Dendritic cell treated with granulocyte-macrophage colony-stimulating factor and Interleukin-4, amounts not matched to agents 40 ng/mL and 50 ng/mL, for 4 days (primary cell): ENCODE results near the gene RAPGEF1.

ENCODE experiments used
- H3K27ac Mint-ChIP-seq: one replicate; pipeline ENCODE4 v1.8.0; 2022; ENCODE audit warnings: mild to moderate bottlenecking, mixed read lengths
- H3K27me3 Mint-ChIP-seq: one replicate; pipeline ENCODE4 v1.8.0; 2022; ENCODE audit warnings: mild to moderate bottlenecking, mixed read lengths
- H3K36me3 Mint-ChIP-seq: one replicate; pipeline ENCODE4 v1.8.0; 2022; ENCODE audit warnings: low read depth, mixed read lengths
- H3K4me1 Mint-ChIP-seq: one replicate; pipeline ENCODE4 v1.8.0; 2022; ENCODE audit warnings: low read depth, mixed read lengths
- H3K4me3 Mint-ChIP-seq: one replicate; pipeline ENCODE4 v1.8.0; 2022; ENCODE audit warnings: mild to moderate bottlenecking, moderate library complexity, mixed read lengths
- H3K9me3 Mint-ChIP-seq: one replicate; pipeline ENCODE4 v1.8.0; 2022; ENCODE audit warnings: mixed read lengths
- intact Hi-C: fragments of 100-400 bp; cut with micrococcal nuclease; formaldehyde crosslinking; loops from one replicate; pipeline ENCODE4 v1.15.0; 2022

RAPGEF1 gene

DNA sequence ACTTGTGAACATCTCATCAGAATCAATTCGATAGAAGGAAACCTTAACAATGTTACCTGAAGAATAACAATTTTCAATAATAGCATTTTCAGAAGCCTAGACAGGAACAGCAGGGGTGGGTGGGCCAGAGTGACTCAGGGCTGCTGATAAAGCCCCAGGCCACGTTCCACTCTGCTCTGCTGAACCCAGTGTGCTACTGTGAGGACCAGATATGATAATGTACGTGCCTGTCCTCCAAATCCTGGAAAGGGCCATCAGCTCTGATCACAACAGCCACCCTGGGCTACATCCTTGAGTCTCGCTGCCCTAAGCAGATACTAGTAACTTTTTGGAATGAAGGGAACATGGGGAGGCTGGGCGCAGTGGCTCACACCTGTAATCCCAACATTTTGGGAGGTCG lies 103.3 kb downstream of the RAPGEF1 start:
- intact Hi-C loops = loop anchor here (5.0 kb wide), 1 partner anchor 39 kb away; no protein-coding TSS in a partner anchor
- Mint-ChIP-seq H3K27ac (peak overlapping the region; percentile 82), H3K36me3 (peaks cover 97% of the 10 kb centered on the region), H3K27me3 (no peaks in the 10 kb centered on the region), H3K4me1 (peaks cover 87% of the 10 kb centered on the region), H3K4me3 (no peak overlapping the region), H3K9me3 (no peaks in the 10 kb centered on the region)

DNA sequence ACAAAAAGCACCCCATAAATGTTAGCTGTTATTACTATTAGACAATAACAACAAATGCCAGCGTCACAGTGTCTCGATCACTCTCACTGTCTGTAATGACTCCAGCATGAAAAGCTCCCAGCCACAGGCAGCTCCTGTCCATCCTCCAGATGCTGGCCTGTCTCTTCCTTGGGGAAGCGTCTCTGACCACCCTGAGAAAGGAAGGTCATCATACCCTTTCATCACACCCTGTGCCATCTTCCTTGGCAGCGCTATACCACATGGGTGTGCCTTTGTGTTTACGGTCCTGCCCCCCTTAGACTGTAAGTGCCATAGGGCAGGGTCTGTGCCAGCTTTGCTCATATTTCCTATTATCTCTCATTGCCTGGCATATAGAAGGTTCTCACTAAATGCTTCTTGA lies 104.0 kb downstream of the RAPGEF1 start:
- H3K27me3 Mint-ChIP-seq = no peaks in the 10 kb centered on the region
- H3K4me1 Mint-ChIP-seq = peaks cover 87% of the 10 kb centered on the region
- no peaks in the 10 kb centered on the region for H3K9me3 Mint-ChIP-seq
- peaks cover 97% of the 10 kb centered on the region for H3K36me3 Mint-ChIP-seq
- intact Hi-C loops = loop anchor here (5.0 kb wide), 1 partner anchor 39 kb away; no protein-coding TSS in a partner anchor
- peak overlapping the region; percentile 82 for H3K27ac Mint-ChIP-seq
- H3K4me3 Mint-ChIP-seq = no peak overlapping the region

DNA sequence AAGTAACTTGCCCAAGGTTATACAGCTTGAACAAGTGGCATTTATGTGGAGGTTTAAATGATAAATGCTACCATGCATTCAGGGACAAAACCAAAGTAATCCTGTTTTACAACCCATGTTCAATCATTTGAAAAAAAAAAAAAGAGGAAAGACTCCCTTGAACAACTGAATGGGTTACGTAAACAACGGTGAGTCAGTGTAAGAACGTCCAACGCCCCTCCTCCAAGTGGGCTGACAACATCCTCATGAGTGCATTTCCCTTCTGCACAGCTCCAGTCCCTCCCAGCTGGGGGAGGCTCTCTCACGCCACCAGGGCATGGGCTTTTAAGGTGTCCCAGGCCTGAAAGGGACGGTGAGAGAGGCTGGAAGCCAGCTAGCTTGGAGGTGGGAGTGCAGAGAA lies 104.6 kb downstream of the RAPGEF1 start:
- intact Hi-C loops = loop anchor here (5.0 kb wide), 1 partner anchor 38 kb away; no protein-coding TSS in a partner anchor
- H3K27ac Mint-ChIP-seq = peak overlapping the region; percentile 82
- H3K9me3 Mint-ChIP-seq = no peaks in the 10 kb centered on the region
- H3K4me1 Mint-ChIP-seq = peaks cover 87% of the 10 kb centered on the region
- peak overlapping the region; percentile 42 for H3K4me3 Mint-ChIP-seq
- H3K36me3 Mint-ChIP-seq = peaks cover 97% of the 10 kb centered on the region
- H3K27me3 Mint-ChIP-seq = no peaks in the 10 kb centered on the region

DNA sequence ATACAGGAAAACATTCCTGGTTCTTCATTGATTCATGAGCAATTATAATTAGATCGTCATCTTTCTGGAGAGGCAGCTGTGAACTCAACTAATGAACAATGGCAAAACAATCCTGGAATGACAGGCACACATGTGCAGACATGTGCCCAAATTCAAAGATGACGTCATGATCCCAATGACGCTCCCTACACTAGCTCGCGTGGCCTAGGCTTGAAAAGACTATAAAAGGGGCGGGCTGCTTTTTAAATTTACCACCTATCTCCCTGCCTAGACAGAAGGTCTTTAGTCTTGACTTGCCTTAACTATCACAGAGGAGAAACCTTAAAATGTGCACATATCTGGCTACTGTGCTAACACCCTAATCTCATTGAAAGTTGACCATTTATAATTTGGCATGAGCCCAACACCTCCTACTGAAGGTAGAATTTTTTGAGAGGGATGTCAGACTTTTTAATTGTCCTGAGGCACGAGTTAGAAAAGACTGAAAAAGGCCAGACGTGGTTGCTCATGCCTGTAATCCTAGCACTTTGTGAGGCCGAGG lies 106.3 kb downstream of the RAPGEF1 start:
- Mint-ChIP-seq H3K4me3 (no peak overlapping the region), H3K4me1 (peaks cover 86% of the 10 kb centered on the region), H3K27ac (peak overlapping the region; percentile 82), H3K36me3 (peaks cover 97% of the 10 kb centered on the region), H3K9me3 (no peaks in the 10 kb centered on the region), H3K27me3 (no peaks in the 10 kb centered on the region)
- intact Hi-C loops = no loop called here

DNA sequence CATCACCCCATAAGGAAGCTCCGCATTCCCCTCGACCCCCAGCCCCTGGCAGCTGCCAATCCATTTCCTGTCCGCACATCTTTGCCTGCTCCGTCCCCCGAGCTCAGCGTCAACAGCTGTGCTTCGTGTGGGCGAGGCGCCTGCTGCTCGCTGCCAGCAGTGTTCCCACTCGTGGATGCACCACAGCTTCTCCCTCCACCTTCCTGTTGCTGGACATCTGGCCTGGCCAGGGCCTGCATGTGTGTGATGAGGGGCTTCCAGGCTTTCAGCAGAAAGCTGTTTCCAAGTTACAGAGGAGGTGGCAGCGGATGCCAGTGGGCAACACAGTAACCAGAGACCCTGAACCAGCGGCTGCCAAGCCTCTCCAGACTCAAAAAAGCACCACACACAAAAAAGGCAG lies 108.6 kb downstream of the RAPGEF1 start:
- Mint-ChIP-seq H3K9me3 (no peaks in the 10 kb centered on the region), H3K4me3 (peak overlapping the region; percentile 39), H3K4me1 (peaks cover 78% of the 10 kb centered on the region), H3K27me3 (no peaks in the 10 kb centered on the region), H3K27ac (peak overlapping the region; percentile 98), H3K36me3 (peaks cover 97% of the 10 kb centered on the region)
- intact Hi-C loops = no loop called here

DNA sequence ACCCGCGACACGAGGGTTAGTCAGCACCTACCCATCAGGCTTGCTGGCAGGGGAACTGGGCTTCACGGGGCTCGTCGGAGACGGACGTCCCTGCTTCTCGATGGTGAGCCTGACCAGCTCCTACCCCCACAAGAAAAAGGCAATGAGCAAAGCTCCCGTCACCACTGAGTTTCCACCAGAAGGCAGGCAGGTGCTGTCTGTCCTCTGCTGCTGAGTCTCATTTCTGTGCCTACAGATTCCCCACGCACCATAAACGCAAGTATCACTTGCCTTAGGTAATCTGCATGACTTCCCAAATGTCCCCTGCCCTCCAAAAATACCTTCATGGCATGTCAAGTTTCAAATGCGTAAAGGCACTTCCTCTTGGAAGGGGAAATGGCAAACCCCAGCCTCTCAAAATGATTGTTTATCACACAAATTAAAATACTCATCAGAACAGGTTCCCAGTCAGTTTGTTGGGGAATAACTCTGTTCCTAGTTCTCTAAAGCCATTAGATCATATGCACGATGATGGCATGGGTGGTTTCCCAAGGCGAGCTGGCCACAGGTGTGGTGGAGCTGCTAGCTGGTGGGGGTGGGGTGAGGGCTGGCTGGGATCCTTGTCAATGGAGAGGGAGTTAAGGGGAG lies 109.6 kb downstream of the RAPGEF1 start:
- peaks cover 97% of the 10 kb centered on the region for H3K36me3 Mint-ChIP-seq
- H3K27me3 Mint-ChIP-seq = no peaks in the 10 kb centered on the region
- no peak overlapping the region for H3K4me3 Mint-ChIP-seq
- H3K9me3 Mint-ChIP-seq = no peaks in the 10 kb centered on the region
- H3K4me1 Mint-ChIP-seq = peaks cover 77% of the 10 kb centered on the region
- H3K27ac Mint-ChIP-seq = peak overlapping the region; percentile 98
- intact Hi-C loops = no loop called here

DNA sequence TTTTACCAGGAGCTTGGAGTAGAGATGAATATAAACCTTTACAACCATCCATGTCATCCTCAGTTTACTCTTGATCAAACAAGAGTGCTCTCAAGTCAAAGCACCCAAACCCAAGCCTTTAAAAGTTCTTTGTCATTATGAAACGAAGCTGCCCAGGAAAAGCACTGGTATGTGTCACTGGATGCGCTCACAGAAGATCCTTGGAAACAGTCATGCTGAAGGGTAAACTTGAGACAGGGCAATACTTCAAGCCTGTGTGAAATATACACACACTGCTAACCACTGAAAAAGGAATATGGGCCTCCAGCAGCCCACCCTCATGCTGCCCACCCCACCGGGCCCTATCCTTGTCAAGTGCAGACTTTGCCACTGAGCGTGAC lies 110.1 kb downstream of the RAPGEF1 start:
- Mint-ChIP-seq H3K36me3 (peaks cover 97% of the 10 kb centered on the region), H3K27ac (peak overlapping the region; percentile 98), H3K4me1 (peaks cover 77% of the 10 kb centered on the region), H3K9me3 (no peaks in the 10 kb centered on the region), H3K27me3 (no peaks in the 10 kb centered on the region), H3K4me3 (no peak overlapping the region)
- intact Hi-C loops = loop anchor here (2.0 kb wide), 1 partner anchor 99 kb away; no protein-coding TSS in a partner anchor

DNA sequence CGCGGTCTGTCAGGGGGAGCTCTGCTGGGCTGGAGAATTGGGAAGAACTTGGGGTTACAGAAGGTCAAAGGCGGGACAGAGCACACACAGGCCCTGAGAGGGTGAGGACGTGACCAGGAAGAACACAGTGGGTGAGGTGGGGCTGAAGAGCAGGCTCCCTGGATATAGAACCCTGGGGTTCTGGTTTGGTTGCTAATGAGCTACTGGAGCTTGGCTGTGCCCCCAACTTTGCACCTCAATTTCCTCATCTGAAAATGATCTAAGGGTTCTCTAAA lies 110.7 kb downstream of the RAPGEF1 start:
- Mint-ChIP-seq H3K36me3 (peaks cover 97% of the 10 kb centered on the region), H3K9me3 (no peaks in the 10 kb centered on the region), H3K27me3 (no peaks in the 10 kb centered on the region), H3K4me3 (peak overlapping the region; percentile 28), H3K4me1 (peaks cover 81% of the 10 kb centered on the region), H3K27ac (peak overlapping the region; percentile 98)
- intact Hi-C loops = loop anchor here (2.0 kb wide), 1 partner anchor 100 kb away; no protein-coding TSS in a partner anchor

DNA sequence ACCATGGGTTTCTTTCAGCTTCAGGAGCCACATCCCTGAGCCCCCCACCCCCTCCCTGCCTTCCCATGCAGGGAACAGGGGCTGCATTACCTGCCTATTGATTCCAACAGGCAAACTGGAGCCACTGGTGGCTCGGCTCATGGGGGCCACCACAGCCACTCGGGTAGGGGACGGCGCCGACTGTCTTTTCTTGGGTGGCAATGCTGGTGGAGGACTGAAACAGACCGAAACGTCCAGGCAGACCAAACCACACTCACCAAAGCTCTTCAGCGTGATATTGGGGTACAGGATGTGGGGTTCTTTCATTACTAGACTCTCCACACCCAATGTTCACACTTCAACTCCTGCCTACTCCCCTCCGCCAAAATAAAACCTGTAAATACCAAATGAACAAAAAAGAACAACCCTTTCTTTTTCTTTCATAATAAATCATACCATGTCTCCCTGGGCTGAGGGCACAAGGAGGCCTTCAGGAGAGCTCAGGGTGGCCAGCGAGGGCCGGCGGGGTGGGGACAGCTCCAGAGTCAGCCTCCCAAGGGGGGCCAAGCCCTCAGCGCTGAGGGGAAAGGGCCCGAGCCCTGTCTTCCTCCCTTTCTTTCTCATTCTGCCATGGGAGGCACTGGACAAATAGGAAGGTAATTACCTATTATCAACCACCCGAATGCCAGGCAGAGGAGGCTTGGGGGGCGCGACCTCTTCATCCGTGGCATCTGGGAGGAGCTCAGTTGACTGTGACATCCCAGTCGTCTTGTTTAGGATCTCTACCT lies 111.2 kb downstream of the RAPGEF1 start:
- H3K4me3 Mint-ChIP-seq = peak overlapping the region; percentile 28
- no peaks in the 10 kb centered on the region for H3K9me3 Mint-ChIP-seq
- no peaks in the 10 kb centered on the region for H3K27me3 Mint-ChIP-seq
- H3K4me1 Mint-ChIP-seq = peaks cover 84% of the 10 kb centered on the region
- peak overlapping the region; percentile 98 for H3K27ac Mint-ChIP-seq
- peaks cover 97% of the 10 kb centered on the region for H3K36me3 Mint-ChIP-seq
- intact Hi-C loops = loop anchor here (2.0 kb wide), 1 partner anchor 100 kb away; no protein-coding TSS in a partner anchor

DNA sequence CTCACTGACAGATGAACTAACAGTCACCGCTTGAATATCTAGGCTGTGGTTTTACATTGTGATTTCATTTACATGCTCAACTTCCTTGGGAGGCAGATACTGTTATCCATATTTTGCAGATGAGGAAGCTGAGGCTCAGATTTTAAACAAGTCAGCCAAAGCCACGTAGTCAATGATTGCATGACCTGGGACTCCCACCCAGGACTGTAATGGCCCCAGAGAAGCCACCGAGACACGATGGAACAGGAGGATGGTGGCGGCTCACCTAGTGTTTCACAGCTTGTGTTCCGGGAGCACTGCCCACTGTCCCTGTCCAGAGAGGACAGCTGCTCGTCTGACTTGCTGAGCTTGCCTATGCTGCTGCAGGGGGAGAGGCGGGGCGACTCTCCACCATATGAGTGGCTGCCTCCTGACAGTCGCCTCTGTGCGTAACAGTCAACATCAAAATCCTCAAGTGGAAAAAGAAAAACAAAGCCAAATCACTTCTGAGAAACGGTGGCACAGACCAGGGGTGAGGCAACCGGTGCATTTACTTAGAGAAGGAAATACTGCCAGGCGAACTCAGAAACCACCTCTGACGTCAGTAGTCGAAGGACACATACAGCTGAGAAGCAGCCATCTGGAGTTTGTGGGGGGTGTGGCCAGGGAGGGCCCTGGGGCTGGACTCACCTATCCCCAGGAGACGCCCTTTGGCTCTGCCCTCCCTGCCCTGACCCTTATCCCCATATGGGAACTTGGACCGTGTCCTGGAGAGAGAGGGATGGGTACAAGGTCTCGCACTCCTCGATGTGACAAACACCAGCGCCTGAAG lies 112.0 kb downstream of the RAPGEF1 start:
- peak overlapping the region; percentile 62 for H3K4me3 Mint-ChIP-seq
- H3K4me1 Mint-ChIP-seq = peaks cover 84% of the 10 kb centered on the region
- H3K9me3 Mint-ChIP-seq = no peaks in the 10 kb centered on the region
- H3K27me3 Mint-ChIP-seq = no peaks in the 10 kb centered on the region
- intact Hi-C loops = loop anchor here (2.0 kb wide), 1 partner anchor 101 kb away; no protein-coding TSS in a partner anchor
- H3K27ac Mint-ChIP-seq = peak overlapping the region; percentile 98
- H3K36me3 Mint-ChIP-seq = peaks cover 97% of the 10 kb centered on the region

DNA sequence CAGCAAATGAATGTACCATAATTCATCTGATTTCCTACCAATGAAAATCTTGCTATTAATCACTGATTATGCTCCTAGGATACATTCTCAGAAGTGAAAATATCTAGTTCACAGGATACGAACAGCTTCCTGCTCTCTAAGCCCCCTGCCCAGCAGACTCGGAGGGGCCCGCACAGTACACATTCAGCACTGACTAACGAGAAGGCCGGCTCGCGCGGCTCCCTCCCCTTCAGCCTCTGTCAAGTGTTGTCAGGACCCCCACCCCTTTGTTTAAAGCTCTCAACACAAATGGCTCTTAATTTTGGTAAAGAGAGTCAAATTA lies 112.6 kb downstream of the RAPGEF1 start:
- H3K9me3 Mint-ChIP-seq = no peaks in the 10 kb centered on the region
- intact Hi-C loops = no loop called here
- peaks cover 85% of the 10 kb centered on the region for H3K4me1 Mint-ChIP-seq
- peaks cover 98% of the 10 kb centered on the region for H3K36me3 Mint-ChIP-seq
- H3K27me3 Mint-ChIP-seq = no peaks in the 10 kb centered on the region
- peak overlapping the region; percentile 98 for H3K27ac Mint-ChIP-seq
- peak overlapping the region; percentile 62 for H3K4me3 Mint-ChIP-seq

DNA sequence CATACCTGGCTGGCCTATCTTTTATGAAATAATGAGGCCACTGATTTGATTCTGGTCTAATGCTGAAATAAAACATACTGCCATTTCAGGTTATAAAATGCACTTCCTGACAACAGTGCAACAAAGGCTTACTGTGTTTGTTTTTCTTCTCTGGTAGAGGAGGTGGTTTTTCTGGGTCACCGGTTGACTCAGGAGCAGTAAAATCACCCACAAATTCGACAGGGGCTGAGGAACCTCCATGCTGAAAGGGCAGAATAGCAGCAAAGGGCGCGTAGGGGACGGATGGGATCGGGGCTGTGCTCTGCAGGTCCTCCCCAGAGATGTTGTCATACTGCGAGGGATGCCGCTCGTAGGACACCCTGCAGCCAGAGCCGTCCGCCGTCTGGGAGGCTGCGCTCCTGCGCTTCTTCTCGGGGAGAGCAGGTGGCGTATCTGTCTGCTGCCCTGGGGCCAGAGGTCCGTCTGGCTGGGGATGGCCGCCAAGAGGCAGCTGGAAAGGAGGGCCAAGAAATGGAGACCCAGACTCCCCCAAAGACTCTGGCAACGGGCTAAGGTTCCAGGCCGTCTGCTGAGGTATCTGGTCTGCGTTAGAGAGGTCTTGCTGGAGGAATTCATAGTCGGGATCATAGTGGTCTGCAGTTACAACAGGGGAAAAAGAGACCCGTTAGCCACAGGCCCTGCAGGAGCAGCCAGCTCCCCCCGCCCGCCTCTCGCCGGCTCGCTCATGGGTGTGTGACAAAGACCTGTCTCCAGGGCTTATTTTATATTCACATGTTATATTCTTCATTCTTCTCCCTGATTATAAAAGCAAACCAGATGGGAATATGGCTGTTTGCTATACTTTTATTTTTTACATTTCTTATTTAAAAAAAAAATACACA lies 113.8 kb downstream of the RAPGEF1 start:
- intact Hi-C loops = no loop called here
- H3K27ac Mint-ChIP-seq = peak overlapping the region; percentile 98
- H3K4me3 Mint-ChIP-seq = no peak overlapping the region
- H3K4me1 Mint-ChIP-seq = peaks cover 87% of the 10 kb centered on the region
- H3K36me3 Mint-ChIP-seq = peaks cover 99% of the 10 kb centered on the region
- H3K9me3 Mint-ChIP-seq = no peaks in the 10 kb centered on the region
- no peaks in the 10 kb centered on the region for H3K27me3 Mint-ChIP-seq

DNA sequence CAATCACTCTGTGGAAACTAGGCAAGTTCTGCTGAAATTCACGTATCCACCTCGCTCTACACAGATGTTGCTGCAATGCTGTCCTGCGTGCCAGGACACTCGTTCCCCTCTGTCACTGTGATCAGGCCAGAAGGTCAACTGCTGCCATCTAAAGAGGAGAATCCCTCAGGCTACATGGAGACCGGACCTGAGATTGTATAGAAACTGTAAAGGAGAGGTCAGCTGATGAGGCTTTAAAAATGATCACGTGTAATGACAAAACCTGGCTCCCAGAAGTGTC lies 114.4 kb downstream of the RAPGEF1 start:
- intact Hi-C loops = no loop called here

More for the DNA sequence above, 114.4 kb downstream of the RAPGEF1 start:
- peaks cover 87% of the 10 kb centered on the region for H3K4me1 Mint-ChIP-seq
- peak overlapping the region; percentile 98 for H3K27ac Mint-ChIP-seq
- H3K27me3 Mint-ChIP-seq = no peaks in the 10 kb centered on the region
- peaks cover 99% of the 10 kb centered on the region for H3K36me3 Mint-ChIP-seq
- no peaks in the 10 kb centered on the region for H3K9me3 Mint-ChIP-seq
- H3K4me3 Mint-ChIP-seq = no peak overlapping the region
